ENCODE data around the gene RASSF7. TPM values are rescaled to one million over a fixed set of nuclear protein-coding genes. Genes with fewer than 3 reads are reported as not detected.

Gene RASSF7
- total RNA-seq, 1 experiment from 2014 or later = 32.5 TPM

GRCh38 chr11:584287-584686 lies 23.5 kb downstream of the RASSF7 start:
- Mint-ChIP-seq H3K36me3 (peaks cover 39% of the 10 kb centered on the region), H3K4me1 (0 out of 2 replicates have a peak, but pooled peaks cover 2% of the 10 kb centered on the region), H3K4me3 (no peak overlapping the region), H3K27me3 (ENCODE audit: low read depth) (no peaks in the 10 kb centered on the region), H3K9me3 (no peaks in the 10 kb centered on the region), H3K27ac (no peak overlapping the region; the same call in 1 of the 2 replicates)
- no peak for ATAC-seq
- POLR2A ChIA-PET = no interaction called here
- CTCF ChIA-PET = interaction anchor here (0.6 to 1.1 kb wide), 3 partner anchors 10 to 206 kb away, joined by 4 to 5 read pairs (median 4); no protein-coding TSS in a partner anchor
- TF ChIP-seq MLX (CRISPR knock-in tag; IDR thresholded peaks at IDR 0.05) (no peak), NR3C1 (CRISPR knock-in tag; conservative IDR thresholded peaks at IDR 0.05; ENCODE audit: low read depth) (no peak), PRRX2 (CRISPR knock-in tag; IDR thresholded peaks at IDR 0.05) (no peak), ZNF219 (CRISPR knock-in tag; IDR thresholded peaks at IDR 0.05; ENCODE audit: borderline replicate concordance) (no peak), ZNF121 (CRISPR knock-in tag; IDR thresholded peaks at IDR 0.05) (no peak), CTCF (IDR thresholded peaks at IDR 0.05) (no peak), E2F1 (CRISPR knock-in tag; IDR thresholded peaks at IDR 0.05) (no peak), ZNF317 (CRISPR knock-in tag; IDR thresholded peaks at IDR 0.05; ENCODE audit: borderline replicate concordance, low read depth) (no peak), ZNF671 (CRISPR knock-in tag; IDR thresholded peaks at IDR 0.05) (no peak), TCF7 (CRISPR knock-in tag; IDR thresholded peaks at IDR 0.05; ENCODE audit: low read depth) (no peak), ZMAT4 (CRISPR knock-in tag; IDR thresholded peaks at IDR 0.05) (no peak), ZNF416 (CRISPR knock-in tag; IDR thresholded peaks at IDR 0.05) (no peak), PRDM15 (CRISPR knock-in tag; IDR thresholded peaks at IDR 0.05) (no peak), IRF1 (CRISPR knock-in tag; IDR thresholded peaks at IDR 0.05) (no peak), E2F4 (CRISPR knock-in tag; IDR thresholded peaks at IDR 0.05; ENCODE audit: borderline replicate concordance, low read depth) (no peak), MAX (CRISPR knock-in tag; IDR thresholded peaks at IDR 0.05) (no peak), ERG (CRISPR knock-in tag; IDR thresholded peaks at IDR 0.05) (no peak), IRF2 (CRISPR knock-in tag; IDR thresholded peaks at IDR 0.05; ENCODE audit: borderline replicate concordance, low read depth) (no peak)
- DNase-seq (ENCODE audit: low spot score) = no peak
